Femur (tissue), 1 donor: ENCODE results near the gene SSX2.
"Not testable (repeated sequence)": the region's sequence is repeated elsewhere in the genome, so short reads cannot be mapped to it uniquely, and the experiment has no call there.

ENCODE experiments used
- DNase-seq: peaks from one replicate; pipeline ENCODE4 v3.0.0-alpha.2; 2017

Gene SSX2, protein sequence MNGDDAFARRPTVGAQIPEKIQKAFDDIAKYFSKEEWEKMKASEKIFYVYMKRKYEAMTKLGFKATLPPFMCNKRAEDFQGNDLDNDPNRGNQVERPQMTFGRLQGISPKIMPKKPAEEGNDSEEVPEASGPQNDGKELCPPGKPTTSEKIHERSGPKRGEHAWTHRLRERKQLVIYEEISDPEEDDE

GRCh38 chrX:52707078-52707477 is at the start of gene SSX2:
Gene SSX2 (minus strand): TSS chrX:52707178. CDS start chrX:52705749, 1,429 bp downstream.
- not testable (repeated sequence) for DNase-seq

DNA sequence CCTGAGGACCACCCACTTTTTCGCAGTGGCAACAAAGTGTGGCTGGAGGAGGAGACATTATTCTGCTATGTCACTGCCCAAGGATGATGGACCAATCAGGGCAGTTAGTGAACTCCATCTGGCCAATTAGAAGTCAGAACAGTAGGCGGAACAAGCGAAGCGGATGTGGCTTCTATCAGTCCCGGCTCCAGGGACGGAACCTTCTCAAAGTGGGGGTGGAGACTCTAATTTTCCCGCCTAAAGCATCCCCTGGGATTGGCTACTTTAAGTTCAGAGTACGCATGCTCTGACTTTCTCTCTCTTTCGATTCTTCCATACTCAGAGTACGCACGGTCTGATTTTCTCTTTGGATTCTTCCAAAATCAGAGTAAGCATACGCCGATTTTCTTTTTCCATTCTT is 44.0 kb upstream of the SSX2 start, which contains the start of gene SSX2B:
Gene SSX2B (plus strand): TSS at position 301 of the 400 bp plus-strand sequence. CDS start 1,429 bp downstream, outside the sequence.
- not testable (repeated sequence) for DNase-seq

DNA sequence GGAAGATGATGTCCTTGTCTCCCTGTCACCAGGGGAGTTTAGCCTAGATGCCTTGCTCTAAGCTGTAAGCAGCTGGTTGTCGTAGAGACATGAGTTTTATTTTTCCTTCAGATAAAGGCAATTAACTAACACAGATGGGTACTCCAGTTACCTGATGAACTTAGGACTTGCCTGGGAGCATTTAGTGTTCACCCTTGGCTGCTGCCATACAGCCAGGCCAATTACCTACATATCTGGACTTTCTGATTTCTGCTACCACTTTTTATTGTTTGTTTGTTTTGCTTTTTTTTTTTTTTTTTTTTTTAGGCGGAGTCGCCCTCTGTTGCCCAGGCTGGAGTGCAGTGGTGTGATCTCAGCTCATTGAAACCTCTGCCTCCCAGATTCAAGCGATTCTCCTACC is 14.9 kb downstream of the SSX2 start:
- DNase-seq: not testable (repeated sequence)

DNA sequence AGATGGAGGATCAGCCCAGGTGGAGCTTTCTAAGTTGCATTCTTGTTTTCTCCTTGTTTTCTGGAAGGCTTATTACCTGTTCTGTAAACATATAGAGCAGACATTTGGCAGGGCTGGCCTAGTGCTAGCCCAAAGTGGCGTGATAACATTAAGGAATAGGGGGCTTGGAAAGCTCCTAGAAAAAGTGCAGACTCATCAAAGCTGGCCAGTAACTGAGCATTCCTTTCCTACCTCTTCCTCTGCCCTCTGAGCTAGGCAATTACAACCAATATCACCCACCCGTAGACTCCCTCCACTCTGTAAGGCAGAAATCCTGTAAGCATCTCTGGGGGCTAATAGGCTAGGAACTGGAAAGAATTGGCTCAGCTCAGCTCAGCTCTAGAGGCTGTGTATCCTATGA is 44.8 kb downstream of the SSX2 start:
- not testable (repeated sequence) for DNase-seq

DNA sequence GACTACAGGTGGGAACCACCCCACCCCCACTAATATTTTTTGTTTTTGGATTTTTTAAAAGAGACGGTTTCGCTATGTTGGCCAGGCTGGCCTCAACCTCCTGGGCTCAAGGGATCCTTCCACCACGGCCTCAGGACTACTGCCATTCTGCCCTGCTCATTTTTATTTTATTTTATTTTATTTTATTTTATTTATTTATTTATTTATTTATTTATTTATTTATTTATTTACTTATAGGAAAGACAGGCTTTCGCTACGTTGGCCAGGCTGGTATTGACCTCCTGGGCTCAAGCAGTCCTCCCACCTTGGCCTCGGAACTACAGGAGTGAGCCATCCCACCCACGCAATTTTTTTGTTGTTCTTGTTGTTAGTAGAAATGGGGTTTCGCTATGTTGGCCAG is 51.5 kb downstream of the SSX2 start:
- not testable (repeated sequence) for DNase-seq

GRCh38 chrX:52654800-52655199 is 52.2 kb downstream of the SSX2 start, which contains the start of gene SSX7:
Gene SSX7 (minus strand): TSS chrX:52654900. CDS start chrX:52653472, 1,428 bp downstream.
- not testable (repeated sequence) for DNase-seq

DNA sequence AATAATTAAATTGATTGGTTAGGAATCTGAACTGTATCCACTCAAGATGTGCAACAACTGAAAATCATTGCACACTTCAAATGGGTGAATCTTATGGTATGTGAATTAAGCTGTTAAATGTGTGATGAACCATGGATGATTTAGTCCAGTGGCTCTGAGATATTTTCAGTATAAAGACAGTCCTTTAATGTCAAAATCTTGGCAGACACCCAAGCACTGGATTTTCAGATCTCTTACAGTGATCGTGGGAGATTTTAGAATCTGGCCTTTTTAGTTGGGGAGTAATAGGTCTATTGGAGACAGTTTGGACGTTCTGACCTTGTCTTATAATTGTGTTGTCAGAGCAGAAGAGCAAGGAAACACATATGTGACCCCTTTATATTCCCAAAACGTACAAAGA is 56.3 kb downstream of the SSX2 start:
- DNase-seq: not testable (repeated sequence)

DNA sequence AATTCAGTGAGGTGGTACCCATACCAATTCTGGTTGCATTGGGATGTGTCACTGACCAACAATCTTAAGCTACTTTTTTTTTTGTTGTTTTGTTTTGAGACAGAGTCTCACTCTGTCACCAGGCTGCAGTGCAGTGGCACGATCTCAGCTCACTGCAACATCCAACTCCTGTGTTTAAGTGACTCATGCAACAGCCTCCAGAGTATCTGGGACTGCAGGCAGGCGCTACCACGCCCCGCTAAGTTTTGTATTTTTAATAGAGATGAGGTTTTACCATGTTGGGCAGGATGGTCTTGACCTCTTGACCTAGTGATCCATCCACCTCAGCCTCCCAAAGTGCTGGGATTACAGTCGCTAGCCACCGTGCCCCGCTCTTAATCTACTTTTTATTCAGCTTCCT is 58.0 kb downstream of the SSX2 start:
- DNase-seq: not testable (repeated sequence)
